Fibroblast of skin of abdomen (primary cell): ENCODE measurements around the gene SHISAL1.
A peak's percentile ranks its signal among the peaks of the same experiment; 100 is the strongest.
"Not testable (repeated sequence)": the region's sequence is repeated elsewhere in the genome, so short reads cannot be mapped to it uniquely, and the experiment has no call there.

Source experiments
- DNase-seq: peaks from one replicate; pipeline ENCODE4 v3.0.0-alpha.2; 2013

Gene SHISAL1

DNA sequence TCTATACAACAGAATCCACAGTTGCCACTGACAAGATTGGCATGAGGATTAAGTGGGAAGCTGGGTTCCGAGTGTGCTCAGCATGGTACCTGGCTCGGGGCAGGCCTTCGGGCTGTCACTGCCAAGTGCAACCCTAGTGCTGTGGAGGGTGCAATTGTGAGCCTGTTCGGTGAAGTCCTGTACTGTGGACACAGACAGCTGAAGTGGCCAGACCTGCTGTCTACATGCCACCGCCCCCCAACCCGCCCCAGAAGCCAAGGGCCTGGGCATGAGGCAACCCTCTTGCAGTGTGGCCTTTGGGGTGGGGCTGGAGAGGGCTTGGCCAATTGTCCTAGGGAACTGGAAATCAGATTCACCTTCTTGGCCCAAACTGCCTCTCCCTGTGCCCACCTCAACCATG, 15.6 kb upstream of the SHISAL1 start:
- DNase-seq, result no peak

DNA sequence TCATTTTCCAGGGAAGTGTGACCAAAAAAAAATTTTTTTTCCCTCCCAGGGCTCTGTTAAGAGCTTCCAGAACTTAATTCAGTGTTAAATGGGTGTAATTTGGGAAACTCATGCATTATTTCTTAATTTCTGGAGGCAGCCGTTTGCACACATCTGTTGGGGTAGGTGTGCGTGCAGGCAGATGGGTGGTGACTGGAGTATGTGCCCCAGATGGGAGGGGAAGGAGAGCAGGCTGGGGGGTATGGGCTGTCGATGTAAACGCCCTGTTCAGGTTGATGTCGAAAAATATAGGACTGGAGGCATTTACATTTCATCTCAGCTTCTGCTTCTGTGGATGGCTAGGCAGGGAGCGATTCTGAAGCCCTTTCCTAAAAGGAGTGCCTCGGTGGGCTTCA, 13.7 kb upstream of the SHISAL1 start:
- DNase-seq, result no peak

DNA sequence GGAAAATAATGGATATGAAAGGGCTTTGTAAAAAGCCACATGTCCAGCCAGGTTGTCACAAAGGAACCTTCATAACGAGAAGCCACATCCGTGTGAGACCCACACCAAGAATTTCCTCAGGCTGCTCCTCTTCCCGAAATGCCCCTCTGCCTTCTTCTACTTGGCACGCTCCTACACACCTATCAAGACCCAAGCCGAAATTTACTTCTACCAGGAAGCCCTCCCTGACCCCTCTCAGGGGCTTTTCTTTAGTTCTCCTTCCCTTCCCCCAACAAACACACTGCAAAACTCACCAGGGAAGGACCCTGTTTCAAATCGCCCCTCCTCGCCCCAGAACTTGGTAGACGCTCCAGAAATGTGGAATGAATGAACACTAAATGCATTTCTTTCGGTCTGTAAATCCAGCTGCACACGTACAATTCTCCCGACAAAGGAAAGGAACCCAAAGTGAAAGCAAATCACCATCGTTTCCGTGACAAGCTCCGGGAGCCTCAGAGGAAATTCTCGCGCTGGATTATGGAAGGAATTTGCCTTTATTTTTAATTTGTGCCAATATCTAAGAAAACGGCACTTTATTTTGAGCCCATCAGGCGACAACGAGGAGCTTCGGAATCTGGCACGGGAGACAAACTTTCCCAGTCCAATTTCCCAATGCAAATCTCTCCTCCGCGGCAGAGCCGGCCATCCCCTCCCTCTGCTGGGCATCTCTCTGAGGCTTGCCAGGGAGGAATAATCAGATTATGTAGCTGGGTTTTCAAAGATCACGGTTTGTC, 13.2 kb upstream of the SHISAL1 start:
- peak; percentile 40 for DNase-seq

DNA sequence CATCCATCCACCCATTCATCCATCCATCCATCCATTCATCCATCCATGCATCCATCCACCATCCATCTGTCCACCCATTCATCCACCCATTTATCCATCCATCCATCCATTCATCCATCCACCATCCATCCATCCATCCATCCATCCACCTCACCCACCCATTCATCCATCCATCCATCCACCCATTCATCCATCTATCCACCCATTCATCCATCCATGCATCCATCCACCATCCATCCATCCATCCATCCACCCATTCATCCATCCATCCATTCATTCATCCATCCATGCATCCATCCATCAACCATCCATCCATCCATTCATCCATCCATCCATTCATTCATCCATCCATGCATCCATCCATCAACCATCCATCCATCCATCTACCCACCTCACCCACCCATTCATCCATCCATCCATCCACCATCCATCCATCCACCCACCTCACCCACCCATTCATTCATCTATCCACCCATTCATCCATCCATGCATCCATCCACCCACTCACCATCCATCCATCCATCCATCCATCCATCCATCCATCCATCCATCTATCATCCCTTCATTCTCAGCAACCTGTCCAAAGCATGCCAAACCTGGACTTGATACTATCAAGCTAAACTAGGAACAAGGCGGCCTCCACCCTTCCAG, 10.5 kb upstream of the SHISAL1 start:
- not testable (repeated sequence) for DNase-seq

DNA sequence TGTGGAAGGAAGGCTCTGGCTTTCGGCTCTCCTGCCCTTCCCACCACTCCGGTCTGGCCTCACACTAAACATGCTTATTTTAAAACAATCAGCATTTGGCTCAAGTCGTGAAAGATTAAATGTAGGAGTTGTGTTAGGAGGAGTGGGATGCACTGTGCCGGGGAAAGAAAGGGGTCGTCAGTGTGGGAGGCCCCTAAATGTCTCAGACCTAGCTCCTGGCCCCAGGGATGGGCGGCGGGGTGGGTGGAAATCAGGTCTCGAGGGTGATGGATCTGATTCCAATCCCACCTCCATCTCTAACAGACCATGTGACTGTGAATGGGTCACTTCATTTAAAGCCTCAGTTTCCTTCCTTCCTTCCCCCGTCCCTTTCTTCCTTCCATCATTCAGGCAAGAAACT, 6.9 kb upstream of the SHISAL1 start:
- DNase-seq, result no peak

DNA sequence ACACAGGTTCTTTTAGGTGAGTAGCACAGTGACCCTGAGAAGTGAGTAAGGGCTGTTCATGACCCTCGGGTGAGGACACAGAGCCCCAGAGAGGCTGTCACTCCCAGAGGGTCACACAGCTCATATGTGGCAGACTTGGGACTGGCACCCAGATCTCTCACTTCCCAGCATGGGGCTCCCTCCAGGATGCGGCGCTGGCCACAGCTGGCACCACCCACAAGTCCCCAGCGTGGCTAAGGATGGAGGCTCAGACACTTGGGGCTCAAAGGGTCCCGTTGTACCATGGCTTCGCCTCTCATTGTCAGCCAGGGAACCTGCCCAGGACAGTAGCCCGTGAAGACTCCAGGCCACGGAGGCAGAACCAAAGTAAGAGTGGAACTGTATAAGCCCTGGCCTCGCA, 6.0 kb upstream of the SHISAL1 start:
- no peak for DNase-seq

DNA sequence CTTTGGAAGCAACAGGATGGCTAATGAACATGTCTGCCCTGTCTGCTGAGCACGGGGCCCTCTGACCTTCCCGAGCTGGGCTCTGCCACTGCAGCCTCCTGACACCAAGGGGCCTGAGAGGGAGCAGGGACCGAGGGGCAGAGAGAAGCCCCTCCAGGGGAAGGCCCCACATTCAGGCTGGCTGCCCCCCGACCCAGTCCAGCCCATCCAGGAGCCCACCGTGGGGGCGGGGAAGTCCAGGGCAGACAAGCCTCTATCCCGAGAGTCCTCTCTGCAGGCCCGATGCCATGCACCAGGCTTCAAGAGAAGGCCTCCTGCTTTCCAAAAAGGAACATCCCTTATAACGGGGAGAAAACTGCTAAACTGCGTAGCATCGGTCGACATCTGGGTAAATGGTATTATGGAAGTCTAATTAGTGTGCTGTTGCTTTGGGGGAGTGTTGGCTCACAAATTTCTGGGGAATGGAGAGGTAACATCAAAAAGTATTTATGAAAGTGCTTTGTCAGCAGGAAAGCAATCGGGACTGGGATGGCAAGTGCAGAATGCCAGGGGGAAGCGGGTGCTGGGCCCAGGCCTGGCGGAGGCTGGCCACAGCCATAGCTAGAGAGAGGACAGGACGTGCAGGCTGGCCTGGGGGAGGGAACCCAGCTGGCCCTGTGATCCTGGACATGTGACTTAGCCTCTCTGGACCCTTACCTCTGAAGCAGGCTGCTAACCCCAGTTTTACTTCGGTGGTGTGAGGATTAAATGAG, 5.3 kb upstream of the SHISAL1 start:
- DNase-seq, result no peak

DNA sequence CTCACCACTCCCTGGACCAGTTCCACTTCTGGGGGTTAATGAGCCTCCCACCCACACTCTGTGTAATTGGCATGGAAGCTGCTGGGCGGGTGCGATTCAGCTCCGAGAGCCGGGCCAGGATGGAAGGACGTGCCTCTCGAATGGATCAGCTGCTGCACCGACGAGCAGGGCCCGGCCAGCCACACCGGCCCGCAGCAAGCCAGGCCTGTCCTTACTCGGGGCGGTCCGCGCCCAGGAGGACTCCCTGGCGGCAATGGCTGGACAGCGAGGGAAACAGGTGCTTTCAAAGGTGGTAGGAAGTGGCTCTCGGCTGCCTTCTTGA, 4.3 kb upstream of the SHISAL1 start:
- DNase-seq, result no peak

DNA sequence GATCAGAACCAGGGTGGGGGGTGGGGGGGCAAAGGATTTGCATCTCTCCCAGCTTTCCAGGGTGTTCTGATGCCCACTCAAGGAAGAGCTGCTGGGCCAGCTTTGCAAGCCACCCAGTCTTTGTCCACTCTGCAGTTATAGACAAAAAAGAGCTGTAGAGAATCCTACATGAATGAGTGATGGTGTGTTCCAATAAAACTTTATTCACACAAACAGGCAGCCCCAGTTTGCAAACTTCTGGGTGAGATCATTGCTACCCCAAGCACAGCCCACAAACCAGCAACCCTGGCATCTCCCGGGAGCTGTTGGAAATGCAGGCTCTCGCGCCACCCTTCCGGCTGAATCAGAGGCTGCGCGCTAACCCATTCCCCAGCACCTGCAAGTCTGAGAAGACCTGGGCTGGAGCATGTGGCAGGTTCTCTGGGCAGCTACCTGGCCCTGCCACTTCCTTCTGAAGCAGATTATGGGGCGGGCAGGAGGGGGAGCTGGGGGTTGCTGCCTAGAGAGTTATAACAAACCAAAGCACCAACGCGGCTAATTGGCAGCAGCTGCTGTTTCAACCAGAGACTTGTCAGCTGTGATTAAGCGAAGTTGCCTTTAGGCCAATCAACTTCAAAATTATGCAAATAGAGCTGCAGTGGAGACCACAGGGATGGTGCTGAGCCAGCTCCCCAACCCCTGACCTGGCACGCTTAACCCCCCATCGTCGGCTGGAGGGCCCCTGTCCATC, 3.8 kb upstream of the SHISAL1 start:
- peak; percentile 34 for DNase-seq

DNA sequence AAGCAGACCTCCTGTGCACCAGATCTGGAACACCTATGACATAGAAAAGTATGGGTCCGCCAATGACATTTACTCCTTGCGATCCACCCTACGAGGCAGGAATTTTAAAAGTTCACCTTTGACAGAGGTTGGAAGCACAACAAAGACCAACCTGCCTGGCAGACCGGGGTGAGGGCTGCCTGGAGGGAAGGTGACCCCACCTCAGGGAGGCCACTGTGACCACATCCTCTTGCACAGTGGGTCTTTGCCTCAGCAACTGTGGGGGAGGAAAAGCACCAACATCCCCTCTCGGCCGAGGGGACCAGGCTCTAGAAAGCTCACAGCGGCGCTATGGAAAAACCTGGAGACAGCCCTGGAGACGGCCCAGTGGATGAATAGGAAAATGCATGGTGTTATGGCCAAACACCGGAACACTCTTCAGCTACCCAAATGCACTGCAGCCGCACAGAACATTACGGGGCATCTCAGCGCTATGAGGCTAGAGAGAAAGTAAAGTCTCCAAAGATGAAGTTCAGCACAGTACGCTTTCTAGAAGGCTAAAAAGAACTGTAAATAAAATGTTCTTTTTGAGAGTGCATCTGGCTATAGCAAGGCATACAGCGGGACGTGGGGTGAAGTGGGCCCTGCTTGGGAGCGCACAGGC, 1.8 kb upstream of the SHISAL1 start:
- no peak for DNase-seq

DNA sequence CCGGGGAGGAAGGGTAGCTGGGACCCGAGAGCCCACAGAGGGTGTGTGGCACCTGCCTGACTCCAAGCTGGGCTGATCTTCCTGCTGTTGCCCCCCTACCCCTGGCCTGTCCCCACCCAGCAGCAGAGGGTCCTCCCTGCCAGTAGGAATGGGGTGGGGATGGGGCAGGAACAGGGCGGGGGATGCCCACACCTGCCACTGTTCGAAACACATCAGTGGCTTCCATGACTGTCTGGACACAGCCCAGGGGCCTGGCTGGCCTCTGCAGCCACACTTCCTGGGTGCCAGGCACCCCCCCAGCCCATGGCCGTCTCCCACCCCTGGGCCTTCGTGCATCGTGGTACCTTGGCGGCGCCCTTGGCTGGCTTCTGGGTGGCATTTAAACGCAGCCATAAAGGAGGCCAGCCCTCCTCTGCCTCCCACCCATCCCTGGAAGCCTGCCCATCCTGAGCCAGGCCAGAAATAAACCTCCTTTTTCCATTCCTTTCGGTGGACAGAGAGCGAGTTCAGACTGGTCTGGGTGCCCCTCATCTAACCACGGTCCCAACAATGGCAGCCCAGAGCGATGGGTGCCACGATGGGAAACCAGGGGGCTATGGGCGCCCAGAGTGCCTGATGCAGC, 745 bp upstream of the SHISAL1 start:
- no peak for DNase-seq

DNA sequence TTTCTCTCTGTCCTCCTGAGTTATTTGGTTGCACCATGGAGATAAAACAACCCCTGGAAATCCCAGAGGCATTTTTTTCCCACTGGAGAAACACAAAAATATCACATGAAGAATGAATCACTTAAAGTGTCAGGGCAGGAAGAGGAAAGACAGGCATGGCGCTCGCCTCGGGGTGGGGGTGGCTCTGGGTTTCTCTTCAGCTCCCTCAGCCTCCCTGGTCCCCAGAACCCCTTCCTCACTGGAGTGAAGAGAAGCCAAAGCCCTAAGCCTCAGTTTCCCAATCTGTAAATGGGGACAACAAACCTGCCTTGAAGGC, 938 bp downstream of the SHISAL1 start:
- peak; percentile 62 for DNase-seq

DNA sequence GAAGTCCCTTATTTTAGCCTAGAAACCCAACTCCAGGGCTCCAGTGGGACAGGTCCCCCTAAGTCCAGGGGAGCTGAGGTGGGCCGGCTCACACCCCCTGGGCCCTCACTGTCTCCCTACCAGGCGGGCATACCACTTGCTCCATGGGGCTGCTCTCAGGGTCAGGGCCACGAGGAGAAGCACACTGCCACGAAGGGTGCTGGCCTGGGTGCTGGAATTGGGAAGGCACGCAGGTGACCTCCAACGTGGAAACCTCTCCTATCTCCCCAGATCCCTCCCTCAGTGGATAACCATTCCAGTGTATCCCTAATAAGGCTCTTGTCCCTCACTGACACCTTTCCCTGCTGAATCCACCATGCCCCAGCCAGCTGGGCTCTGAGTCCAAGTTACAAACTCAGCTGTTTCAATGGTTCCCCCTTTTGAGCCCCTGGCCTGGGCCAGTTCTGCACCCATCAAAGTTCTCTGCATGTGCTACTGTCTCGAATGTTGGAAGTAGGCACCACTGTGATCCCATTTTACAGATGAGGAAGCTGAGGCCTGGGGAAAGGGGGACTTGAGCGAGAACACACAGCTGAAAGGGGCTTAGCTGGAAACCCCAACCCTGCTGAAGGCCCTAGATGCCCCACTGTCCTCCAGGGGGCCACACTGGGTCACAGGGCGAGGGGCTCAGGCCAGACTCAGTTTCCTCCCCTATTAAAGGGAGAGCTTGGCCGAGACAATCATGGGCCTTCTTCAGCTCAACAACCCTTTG, 1.5 kb downstream of the SHISAL1 start:
- no peak for DNase-seq

DNA sequence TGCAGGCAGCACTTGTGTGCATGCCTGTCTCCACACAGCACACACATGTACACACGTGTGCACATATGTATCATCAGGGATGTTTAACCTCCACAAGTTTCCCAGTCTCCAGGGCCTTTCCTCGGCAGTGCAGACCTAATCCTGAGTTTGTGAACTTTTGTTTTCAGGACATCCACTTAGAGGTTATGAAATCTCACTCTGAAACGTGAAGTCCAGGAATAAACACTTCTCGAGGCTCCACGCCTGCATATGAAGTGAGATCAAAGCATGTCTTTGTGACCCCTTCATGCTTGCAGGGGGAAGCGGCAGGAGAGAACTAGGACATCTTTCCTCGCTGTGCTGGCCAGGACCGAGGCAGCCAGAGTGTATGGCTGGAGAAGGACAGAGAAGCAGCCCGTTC, 3.1 kb downstream of the SHISAL1 start:
- DNase-seq, result no peak

DNA sequence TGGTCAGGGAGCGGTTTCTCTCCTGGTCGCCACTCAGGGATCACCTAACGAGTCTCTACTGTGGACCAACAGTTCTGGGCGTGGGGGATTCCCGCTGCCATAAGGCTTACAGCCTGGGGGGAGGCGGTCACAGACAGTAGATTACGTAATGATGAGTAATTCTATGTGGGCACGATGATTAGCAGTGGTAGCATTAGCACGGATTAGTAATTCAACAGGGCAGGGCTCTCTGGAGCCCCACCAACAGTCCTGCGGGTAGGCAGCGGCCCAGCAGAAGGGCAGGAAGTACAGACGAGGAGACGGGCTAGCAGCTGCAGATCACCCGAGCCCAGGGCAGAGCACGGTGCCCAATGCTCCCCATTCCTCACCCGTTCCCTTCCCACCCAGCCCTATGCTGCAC, 3.6 kb downstream of the SHISAL1 start:
- peak; percentile 96 for DNase-seq

DNA sequence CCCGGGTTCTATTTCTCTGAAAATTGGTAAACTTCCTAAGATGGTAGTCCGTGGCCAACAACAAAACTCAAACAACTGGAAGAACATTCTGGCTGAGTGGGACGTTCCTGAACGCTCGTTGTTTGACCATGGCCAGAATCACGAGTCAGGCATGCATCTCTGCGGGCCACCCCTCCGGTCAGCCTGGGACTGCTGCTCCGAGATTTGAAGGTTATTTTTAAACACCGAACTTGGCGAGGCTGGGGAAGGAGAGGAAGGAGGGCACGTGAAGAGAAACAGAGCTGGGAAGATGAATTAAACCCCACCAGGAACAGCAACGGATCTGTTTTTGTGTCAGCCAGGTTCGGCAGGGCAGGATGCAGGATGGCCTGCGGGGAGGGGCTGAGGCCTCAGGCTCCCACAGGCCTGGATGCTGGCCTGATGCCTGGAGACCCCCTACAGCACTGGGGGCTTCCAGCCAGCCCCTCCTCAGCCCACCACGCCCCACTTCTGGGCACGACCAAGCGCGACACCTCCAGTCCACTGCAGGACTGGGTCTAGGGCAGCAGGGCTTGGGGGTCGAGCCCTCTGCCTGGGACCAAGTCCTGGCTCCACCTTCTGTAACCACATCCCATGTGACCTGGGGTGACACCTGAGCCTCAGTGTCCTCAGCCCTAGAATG, 5.1 kb downstream of the SHISAL1 start:
- no peak for DNase-seq

DNA sequence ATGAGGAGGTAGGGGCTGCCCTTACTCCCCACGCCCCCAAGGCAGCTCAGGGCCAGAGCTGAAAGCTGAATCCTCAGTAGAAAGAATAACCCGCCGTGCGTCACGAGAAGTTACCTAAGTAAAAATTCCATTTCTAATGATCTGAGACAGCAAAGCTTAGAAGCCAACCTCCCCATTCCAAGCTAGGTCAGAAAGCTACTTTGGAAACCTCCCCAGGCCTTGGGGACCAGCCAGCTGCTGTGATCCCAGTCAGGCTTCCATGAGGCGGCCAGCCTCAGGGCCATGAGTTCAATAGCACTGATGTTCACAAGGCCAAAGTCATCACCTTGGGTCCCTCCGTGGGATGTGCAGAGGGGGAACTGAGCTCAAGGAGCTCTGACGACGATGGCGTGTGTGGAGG, 6.9 kb downstream of the SHISAL1 start:
- DNase-seq, result no peak

DNA sequence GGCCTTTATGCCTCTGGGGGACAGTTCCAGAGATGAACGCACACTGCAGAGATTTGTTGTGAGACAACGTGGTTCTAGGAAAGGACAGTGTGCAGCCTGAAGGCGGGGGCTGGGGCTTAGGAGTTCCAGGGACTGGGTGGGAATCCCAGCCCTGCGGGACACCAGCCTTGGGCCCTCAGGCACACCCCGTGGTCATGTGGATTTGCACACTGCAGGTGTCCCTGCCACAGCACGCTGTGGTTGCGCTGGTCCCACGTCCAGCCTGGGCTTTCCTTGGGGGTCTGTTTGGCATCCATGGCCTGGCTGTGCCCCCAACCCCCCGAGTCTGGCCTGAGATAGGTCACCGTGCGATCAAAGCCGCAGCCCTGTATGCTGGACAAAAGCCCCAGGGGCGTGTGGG, 7.3 kb downstream of the SHISAL1 start:
- no peak for DNase-seq

DNA sequence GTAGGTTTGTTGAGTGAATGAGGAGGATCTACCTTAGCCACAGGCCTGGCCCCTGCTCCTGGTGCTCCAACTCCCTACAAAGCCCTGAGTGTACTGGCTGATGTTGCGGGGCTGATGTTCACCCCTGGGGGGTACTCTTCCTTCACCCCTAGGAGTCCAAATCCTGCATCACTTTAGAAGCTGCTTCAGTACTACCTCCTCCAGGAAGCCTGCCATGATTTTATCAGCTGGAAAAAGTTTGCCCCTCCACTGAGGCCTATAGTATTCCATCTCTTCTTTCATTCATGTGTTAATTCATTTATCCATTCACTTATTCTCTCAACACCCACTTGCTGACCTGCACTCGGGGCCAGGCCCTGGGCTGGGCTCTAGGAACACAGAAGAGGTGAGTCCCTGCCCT, 7.8 kb downstream of the SHISAL1 start:
- DNase-seq, result no peak

DNA sequence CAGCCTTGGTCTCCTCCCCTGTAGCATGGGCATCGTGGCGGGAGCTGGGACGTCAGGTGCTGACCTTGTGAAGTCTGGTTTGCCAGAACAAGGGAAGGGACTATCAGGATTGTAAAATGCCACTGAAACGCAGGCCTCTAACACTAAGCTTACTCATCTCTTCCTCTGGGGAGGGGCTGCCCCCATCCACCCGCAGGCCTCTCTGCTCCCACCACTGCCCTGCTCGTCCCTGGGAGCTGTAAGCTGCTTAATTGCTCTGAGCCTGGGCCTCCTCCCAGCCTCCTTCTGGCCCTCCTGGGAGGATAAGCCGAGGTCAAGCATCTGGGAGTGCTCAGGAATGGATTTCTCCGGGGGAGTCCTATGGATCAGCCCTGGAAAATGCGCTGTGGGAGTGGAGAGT, 8.4 kb downstream of the SHISAL1 start:
- DNase-seq, result peak; percentile 45

DNA sequence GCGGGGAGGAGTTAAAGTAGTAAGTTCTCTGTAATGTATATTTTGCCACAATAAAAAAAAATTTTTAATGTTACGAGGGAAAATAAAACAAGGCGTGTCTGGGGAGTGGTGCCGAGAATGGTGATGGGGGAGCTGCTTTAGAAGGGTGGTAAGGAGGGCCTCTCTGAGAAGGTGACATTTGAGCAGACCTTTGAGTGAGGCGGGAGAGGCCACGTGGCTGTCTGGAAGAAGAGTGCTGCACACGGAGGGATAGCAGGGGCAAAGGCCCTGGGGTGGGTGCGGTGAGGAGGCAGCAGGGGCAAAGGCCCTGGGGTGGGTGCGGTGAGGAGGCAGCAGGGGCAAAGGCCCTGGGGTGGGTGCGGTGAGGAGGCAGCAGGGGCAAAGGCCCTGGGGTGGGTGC, 10.4 kb downstream of the SHISAL1 start:
- not testable (repeated sequence) for DNase-seq
